ENCODE results near the gene BICC1. TPM values are rescaled to one million over a fixed set of nuclear protein-coding genes. Genes with fewer than 3 reads are reported as not detected.

Gene BICC1
- total and polyA plus RNA-seq, 2 of the 13 experiments (the other 11 are each of a cell fraction or from before 2014, with no cell fraction given): 0.18 to 1.5 TPM

DNA sequence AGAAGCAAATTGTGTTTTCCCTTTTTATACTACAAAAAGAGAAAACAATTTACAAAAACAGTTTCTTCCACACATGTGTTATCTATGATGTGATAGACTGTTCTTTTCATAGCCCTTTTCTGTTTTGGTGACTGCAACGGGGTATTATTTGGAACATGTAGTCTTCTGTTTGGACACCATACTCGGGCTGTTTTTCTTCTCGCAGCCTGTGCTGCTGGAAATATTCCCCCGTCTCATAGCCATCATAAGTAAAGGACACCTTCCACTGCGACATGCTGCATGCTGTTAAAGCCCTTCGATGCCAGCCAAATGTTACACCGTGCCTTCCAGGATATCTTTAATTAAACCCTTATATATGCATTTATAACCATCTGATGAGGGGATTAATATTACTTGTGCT is 222.4 kb downstream of the BICC1 start:
- BruUV-seq (replicated peaks): no TSS peak
- no peak for TF ChIP-seq REXO4 (CRISPR knock-in tag; IDR thresholded peaks at IDR 0.05; ENCODE audit: borderline replicate concordance)
- no peak for TF ChIP-seq RBM39 (IDR thresholded peaks at IDR 0.05; ENCODE audit: low read depth, low read length, poor library complexity, severe bottlenecking)
- no peak for TF ChIP-seq PCBP2 (optimal IDR thresholded peaks at IDR 0.05; ENCODE audit: low read depth, low read length, poor library complexity, severe bottlenecking)
- TF ChIP-seq ZNF629 (CRISPR knock-in tag; conservative IDR thresholded peaks at IDR 0.05): no peak
- TF ChIP-seq TIGD3 (CRISPR knock-in tag; IDR thresholded peaks at IDR 0.05; ENCODE audit: borderline replicate concordance): no peak
- no peak for TF ChIP-seq IKZF1 (IDR thresholded peaks at IDR 0.05)
- TF ChIP-seq, protein P1, sequence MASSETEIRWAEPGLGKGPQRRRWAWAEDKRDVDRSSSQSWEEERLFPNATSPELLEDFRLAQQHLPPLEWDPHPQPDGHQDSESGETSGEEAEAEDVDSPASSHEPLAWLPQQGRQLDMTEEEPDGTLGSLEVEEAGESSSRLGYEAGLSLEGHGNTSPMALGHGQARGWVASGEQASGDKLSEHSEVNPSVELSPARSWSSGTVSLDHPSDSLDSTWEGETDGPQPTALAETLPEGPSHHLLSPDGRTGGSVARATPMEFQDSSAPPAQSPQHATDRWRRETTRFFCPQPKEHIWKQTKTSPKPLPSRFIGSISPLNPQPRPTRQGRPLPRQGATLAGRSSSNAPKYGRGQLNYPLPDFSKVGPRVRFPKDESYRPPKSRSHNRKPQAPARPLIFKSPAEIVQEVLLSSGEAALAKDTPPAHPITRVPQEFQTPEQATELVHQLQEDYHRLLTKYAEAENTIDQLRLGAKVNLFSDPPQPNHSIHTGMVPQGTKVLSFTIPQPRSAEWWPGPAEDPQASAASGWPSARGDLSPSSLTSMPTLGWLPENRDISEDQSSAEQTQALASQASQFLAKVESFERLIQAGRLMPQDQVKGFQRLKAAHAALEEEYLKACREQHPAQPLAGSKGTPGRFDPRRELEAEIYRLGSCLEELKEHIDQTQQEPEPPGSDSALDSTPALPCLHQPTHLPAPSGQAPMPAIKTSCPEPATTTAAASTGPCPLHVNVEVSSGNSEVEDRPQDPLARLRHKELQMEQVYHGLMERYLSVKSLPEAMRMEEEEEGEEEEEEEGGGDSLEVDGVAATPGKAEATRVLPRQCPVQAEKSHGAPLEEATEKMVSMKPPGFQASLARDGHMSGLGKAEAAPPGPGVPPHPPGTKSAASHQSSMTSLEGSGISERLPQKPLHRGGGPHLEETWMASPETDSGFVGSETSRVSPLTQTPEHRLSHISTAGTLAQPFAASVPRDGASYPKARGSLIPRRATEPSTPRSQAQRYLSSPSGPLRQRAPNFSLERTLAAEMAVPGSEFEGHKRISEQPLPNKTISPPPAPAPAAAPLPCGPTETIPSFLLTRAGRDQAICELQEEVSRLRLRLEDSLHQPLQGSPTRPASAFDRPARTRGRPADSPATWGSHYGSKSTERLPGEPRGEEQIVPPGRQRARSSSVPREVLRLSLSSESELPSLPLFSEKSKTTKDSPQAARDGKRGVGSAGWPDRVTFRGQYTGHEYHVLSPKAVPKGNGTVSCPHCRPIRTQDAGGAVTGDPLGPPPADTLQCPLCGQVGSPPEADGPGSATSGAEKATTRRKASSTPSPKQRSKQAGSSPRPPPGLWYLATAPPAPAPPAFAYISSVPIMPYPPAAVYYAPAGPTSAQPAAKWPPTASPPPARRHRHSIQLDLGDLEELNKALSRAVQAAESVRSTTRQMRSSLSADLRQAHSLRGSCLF (CRISPR knock-in tag; IDR thresholded peaks at IDR 0.05; ENCODE audit: borderline replicate concordance): no peak
- TF ChIP-seq SYNCRIP (IDR thresholded peaks at IDR 0.05; ENCODE audit: insufficient read depth, low read depth, low read length): no peak
- TF ChIP-seq, protein P2, sequence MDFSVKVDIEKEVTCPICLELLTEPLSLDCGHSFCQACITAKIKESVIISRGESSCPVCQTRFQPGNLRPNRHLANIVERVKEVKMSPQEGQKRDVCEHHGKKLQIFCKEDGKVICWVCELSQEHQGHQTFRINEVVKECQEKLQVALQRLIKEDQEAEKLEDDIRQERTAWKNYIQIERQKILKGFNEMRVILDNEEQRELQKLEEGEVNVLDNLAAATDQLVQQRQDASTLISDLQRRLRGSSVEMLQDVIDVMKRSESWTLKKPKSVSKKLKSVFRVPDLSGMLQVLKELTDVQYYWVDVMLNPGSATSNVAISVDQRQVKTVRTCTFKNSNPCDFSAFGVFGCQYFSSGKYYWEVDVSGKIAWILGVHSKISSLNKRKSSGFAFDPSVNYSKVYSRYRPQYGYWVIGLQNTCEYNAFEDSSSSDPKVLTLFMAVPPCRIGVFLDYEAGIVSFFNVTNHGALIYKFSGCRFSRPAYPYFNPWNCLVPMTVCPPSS (IDR thresholded peaks at IDR 0.05): no peak
- no peak for TF ChIP-seq TBP (CRISPR knock-in tag; IDR thresholded peaks at IDR 0.05)
- no peak for TF ChIP-seq GPN1 (CRISPR knock-in tag; IDR thresholded peaks at IDR 0.05; ENCODE audit: borderline replicate concordance)
- no peak for TF ChIP-seq PAWR (CRISPR knock-in tag; IDR thresholded peaks at IDR 0.05; ENCODE audit: borderline replicate concordance)
- TF ChIP-seq ETS1 (CRISPR knock-in tag; IDR thresholded peaks at IDR 0.05): no peak
- TF ChIP-seq, protein P3, sequence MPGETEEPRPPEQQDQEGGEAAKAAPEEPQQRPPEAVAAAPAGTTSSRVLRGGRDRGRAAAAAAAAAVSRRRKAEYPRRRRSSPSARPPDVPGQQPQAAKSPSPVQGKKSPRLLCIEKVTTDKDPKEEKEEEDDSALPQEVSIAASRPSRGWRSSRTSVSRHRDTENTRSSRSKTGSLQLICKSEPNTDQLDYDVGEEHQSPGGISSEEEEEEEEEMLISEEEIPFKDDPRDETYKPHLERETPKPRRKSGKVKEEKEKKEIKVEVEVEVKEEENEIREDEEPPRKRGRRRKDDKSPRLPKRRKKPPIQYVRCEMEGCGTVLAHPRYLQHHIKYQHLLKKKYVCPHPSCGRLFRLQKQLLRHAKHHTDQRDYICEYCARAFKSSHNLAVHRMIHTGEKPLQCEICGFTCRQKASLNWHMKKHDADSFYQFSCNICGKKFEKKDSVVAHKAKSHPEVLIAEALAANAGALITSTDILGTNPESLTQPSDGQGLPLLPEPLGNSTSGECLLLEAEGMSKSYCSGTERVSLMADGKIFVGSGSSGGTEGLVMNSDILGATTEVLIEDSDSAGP (CRISPR knock-in tag; IDR thresholded peaks at IDR 0.05; ENCODE audit: borderline replicate concordance): no peak

More for the DNA sequence above, 222.4 kb downstream of the BICC1 start:
- in situ Hi-C loops (cut with HindIII; ENCODE audit: extremely low pct_ligation_motif_present, low pct_unique_long_range_greater_than_20kb): no loop called here
- Histone ChIP-seq H3K27ac (ENCODE audit: extremely low read length, insufficient read depth, low read length) (no peak overlapping the region), H3K4me3 (replicated peaks in 1 of 3; ENCODE audit: insufficient read depth in 1 of 3, low read depth in 2 of 3, low read length in 3 of 3) (no peak overlapping the region), H3K36me3 (replicated peaks in 1 of 2; ENCODE audit: control insufficient read depth in 1 of 2, insufficient read depth in 2 of 2, low read length in 2 of 2) (no peaks in the 10 kb centered on the region), H2AFZ (ENCODE audit: low read length) (no peak overlapping the region), H3K79me2 (ENCODE audit: insufficient read depth, low read length) (no peaks in the 10 kb centered on the region), H3K27me3 (ENCODE audit: control insufficient read depth in 1 of 2, insufficient read depth in 2 of 2, low read length in 2 of 2) (no peaks in the 10 kb centered on the region), H3K9ac (ENCODE audit: insufficient read depth, low read depth, low read length) (no peak overlapping the region), H3K4me2 (ENCODE audit: low read depth, low read length) (no peak overlapping the region), H3K4me1 (ENCODE audit: insufficient read depth, low read length) (no peaks in the 10 kb centered on the region), H3K9me3 (ENCODE audit: low read length) (peaks cover 13% of the 10 kb centered on the region; the same call in 1 of the 2 replicates), H4K20me1 (ENCODE audit: insufficient read depth, low read length) (no peaks in the 10 kb centered on the region)
- intact Hi-C loops (cut with micrococcal nuclease; ENCODE audit: unreplicated experiment): no loop called here
- FAIRE-seq: no peak
- ChIA-PET CTCF (ENCODE audit: low intra/inter-chr PET ratio, low total read pairs) (no interaction called here), POLR2A (no interaction called here)
- DNase-seq (ENCODE audit: low spot score): no peak
- ATAC-seq: no peak
- WGBS (ENCODE audit: low lambda C conversion rate): 73% methylated on average over 7 of the region's 7 CpGs
